ENCODE measurements around the gene WDPCP.
"Not testable (repeated sequence)": the region's sequence is repeated elsewhere in the genome, so short reads cannot be mapped to it uniquely, and the experiment has no call there.

WDPCP gene

DNA sequence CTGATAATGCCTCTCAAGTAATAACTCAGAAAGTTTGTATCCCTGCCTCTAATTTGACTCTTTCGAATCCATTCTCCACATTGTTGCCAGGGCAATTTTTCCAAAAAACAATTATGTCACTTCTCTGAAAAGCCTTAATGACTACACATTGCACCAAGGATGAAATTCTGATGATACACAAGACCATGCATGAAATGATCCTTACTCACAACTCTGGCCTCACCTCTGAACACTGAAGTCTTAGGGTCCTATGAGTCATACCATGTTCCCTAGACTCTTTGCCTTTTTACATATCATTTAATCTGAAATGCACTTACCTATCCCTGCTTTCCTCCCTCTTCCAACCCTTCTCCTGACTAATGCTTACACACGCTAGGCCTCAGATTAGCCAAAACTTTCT is 51.0 kb downstream of the WDPCP start:
- no peak for DNase-seq

DNA sequence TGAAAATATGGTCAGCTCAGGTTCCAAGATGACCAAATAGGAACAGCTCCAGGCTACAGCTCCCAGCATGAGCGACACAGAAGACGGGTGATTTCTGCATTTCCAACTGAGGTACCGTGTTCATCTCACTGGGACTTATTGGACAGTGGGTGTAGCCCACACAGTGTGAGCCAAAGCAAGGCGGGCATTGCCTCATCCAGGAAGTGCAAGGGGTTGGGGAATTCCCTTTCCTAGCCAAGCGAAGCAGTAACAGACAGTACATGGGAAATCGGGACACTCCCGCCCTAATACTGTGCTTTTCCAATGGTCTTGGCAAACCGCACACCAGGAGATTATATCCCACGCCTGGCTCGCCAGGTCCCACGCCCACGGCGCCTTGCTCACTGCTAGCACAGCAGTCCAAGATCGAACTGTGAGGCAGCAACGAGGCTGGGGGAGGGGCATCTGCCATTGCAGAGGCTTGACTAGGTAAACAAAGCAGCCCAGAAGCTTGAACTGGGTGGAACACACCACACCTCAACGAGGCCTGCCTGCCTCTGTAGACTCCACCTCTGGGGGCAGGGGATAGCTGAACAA is 57.5 kb downstream of the WDPCP start:
- no peak for DNase-seq

GRCh38 chr2:63525905-63526304 is 62.4 kb downstream of the WDPCP start:
- no peak for DNase-seq

DNA sequence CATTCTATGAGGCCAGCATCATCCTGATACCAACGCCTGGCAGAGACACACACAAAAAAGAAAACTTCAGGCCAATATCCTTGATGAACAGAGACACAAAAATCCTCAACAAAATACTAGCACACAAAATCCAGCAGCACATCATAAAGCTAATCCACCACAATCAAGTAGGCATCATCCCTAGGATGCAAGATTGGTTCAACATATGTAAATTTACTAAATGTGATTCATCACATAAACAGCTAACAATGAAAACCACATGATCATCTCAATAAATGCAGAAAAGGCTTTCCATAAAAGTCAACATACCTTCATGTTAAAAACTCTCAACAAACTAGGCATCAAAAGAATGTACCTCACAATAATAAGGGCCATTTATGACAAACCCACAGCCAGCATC is 65.3 kb downstream of the WDPCP start:
- no peak for DNase-seq

DNA sequence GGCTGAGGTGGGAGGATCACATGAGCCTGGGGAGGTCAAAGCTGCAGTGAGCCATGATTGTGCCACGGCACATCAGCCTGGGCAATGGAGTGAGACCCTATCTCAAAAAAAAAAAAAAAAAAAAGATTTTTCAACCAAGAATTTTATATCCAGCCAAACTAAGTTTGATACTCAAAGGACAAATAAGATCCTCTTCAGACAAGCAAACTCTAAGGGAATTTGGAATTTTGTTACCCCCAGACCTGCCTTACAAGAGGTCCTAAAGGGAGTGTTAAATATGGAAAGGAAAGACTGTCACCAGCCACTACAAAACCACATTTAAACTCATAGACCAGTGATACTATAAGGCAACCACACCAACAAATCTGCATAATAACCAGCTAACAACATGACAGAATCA is 67.5 kb downstream of the WDPCP start:
- no peak for DNase-seq

DNA sequence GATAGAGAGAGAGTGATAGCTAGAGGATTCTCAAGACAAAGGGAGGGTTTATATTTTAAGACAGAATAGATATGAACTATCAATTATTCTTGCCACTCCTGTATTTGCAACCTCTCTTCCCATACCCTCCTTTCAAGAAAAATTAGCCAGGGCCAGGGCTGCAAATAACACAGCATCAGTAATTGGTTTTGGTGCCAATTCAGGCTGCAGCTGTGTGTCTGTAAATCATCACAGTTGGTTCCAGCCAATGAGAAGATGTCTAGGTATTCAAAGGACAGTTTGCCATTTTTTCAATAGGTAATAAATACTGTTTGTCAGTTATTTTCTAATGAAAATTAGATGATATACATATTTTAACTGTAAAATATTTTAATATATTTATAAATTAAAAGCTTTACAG is 73.5 kb downstream of the WDPCP start:
- DNase-seq = no peak

DNA sequence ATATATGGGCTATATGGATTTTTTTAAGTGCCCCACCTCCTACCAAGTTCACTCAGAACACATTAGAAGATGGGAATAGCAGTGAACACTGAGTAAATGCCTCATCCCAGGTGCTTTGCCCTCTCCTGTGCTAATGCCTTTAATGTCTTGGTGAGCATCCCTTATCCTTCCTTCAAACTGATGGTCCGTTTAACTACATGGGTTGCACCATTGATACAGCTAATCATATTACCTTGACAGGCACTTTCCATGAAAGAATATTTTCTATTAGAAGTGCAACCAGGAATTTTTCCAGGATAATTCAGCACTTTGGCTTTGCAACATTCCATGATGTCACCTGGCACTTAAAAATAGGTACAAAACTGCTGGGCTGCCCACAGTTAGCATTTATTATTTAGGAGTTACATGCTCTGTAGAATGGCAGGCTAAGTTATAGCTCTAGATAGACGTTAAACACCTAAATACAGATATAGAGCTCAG is 74.0 kb downstream of the WDPCP start:
- DNase-seq = no peak

DNA sequence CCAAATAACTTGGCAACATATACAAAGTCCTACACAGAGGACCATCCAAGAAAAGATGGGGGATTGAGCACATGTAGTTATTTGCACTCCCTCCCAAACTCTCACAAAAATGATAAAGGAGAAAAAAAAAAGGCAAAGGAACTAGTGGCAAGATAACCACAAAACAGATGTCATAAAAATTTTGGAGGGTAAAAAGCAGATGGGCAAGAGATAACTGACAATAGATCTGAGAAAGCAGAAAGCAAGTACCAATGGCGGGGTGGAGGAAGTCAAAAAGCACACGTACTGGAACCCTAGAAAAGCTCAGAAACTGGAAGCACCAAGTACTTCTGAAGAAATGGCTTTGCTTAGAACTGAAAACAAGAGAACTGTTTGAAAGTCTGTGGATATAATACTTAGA is 82.0 kb downstream of the WDPCP start:
- DNase-seq = no peak

GRCh38 chr2:63503818-63504217 is 84.5 kb downstream of the WDPCP start:
- DNase-seq = no peak

- DNase-seq = no peak
Observed at GRCh38 chr2:63500398-63500797, 87.9 kb downstream of the WDPCP start.

- DNase-seq = no peak
Observed at GRCh38 chr2:63497576-63497975, 90.7 kb downstream of the WDPCP start.

DNA sequence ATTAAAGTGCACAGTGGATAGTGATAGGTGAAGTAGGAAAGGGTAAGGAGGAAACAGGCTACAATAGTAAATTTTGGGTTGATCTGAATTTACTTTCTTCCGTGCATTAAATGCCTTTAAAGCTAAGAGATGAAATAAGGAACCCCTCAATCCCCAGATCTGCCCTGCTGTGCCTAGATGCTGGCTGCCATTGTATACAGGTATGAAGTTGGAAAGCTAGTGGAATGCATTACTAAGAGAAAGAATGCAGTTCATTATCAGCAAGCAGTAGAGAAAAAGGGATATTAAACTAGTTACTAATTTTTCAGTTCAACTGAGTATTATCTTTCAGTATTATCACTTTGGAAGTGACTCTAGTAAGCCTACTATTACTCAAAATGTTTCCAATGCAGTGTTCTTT is 93.3 kb downstream of the WDPCP start:
- DNase-seq = no peak

DNA sequence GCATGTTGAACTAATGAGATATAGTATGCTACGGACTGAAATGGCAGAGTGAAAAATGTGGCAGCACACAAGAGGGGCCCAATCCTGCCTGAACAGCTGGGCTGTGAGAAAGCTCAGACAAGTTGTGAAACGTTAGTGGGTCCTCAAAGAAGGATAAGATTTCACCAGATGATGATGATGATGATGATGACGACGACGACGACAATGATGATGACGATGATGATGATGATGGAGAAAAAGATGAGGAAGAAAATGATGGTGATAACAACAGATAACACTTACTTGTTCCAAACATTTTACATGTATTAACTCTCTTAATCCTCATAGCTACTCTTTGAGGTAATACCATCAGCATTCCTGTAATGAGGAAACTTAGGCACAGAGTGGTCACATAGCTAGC is 94.2 kb downstream of the WDPCP start:
- DNase-seq = no peak

DNA sequence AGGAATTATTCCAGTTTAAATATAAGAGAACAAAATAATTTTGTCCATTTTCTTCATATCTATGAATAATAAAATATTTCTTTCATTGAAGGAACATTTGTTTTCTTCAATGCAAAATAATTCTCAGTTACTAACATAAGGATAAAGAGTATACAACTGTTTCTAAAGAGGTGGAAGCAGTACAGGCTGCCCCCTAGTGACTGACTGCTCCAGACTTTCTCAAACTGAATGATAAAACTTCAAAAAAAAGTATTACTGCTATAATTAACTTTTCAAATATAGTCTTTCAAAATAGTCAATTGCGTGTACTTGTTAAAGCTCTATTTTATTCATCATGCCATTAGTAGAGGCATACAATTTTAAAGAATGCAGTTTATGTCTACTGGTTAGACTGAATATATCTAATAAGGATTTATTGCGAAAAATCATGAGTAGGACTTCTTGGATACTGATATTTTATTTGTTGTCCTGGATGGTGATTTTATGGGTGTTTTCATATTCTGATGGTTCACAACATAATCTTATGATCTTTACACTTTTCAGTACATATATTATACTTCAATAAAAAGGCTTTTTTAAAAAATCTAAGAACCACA is 100.1 kb downstream of the WDPCP start:
- DNase-seq = no peak

GRCh38 chr2:63486861-63487290 is 101.4 kb downstream of the WDPCP start:
- no peak for DNase-seq

- no peak for DNase-seq
Observed at GRCh38 chr2:63484901-63485300, 103.4 kb downstream of the WDPCP start.

DNA sequence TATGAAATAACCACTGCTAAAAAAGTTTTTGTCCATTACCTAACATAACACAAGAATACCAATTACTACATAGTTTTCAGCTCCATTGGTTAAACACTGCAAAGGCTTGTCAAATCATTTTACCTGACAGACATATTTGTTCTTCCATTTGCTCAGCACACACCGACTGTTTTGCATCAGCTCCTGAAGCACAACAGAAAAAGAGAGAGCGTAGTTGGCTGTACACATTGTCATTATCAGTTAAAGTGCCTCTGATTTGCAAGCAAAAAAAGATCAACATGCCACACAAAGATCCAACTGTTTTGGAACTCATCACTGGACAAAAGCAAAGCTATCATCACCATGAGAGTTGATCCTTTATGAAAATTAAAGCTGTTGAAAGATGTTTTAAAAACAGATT is 103.8 kb downstream of the WDPCP start:
- DNase-seq = no peak

DNA sequence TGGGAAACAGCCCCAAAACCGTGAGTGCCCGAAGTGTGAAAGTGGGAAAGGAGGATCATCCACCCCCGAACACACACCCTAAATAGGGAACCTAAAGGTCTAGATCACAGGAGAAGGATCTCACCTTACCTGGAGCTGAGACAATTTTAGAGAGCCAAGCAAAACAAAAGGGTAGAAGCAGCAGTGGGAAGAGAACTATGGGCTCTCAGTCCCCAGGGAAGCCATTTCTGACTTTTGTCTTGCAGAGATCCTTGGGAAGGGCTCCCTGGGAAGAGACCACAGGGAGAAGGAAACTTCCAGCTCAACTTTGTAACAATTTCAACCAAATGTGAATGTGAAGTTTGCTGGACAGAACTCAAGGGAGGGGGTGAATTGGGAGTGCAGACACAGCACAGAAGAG is 110.6 kb downstream of the WDPCP start:
- DNase-seq = no peak

GRCh38 chr2:63469313-63469712 is 119.0 kb downstream of the WDPCP start:
- DNase-seq = not testable (repeated sequence)

- DNase-seq = no peak
Observed at GRCh38 chr2:63465633-63466032, 122.6 kb downstream of the WDPCP start.

- no peak for DNase-seq
Observed at GRCh38 chr2:63463142-63463541, 125.1 kb downstream of the WDPCP start.

DNA sequence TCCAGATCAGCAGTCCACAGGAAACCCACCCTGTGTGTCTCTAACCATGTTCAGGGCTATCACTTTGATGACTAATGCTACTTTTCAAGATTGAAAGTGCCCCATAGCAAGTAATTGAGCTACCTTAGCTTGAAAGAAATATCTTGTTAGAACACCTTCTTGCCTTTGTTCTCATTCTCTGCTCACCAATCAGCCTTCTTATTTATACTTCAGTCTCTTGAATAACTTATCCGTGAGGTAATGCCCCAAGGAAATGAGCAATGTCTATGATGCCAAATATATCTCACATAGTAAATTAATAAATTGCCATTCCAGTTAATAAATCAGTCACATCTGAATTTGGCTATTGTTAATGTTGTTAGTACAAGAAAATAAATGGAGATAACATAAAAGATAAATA is 141.6 kb downstream of the WDPCP start:
- no peak for DNase-seq

- DNase-seq = no peak
Observed at GRCh38 chr2:63444565-63445288, 143.6 kb downstream of the WDPCP start.

DNA sequence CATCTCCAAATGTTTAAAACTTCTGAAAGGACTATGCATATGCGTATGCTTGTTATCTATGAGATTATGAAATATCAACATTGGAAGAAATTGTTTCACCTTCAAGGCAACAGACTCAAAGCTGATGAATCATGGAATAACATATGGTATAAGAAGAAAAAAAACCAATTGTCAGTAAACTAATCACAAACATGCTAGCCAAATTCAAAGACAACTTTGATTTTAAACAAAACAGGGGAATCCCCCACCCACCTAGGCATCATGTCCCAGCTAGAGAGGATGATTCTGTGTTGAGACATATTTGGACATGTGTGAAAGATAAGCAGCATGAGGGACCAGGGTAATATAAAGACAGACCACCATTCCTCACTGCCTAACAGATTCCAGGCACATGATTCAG is 147.7 kb downstream of the WDPCP start:
- no peak for DNase-seq

GRCh38 chr2:63438181-63438580 is 150.1 kb downstream of the WDPCP start:
- DNase-seq = no peak
